Measurements from ENCODE around the gene ERF. TPM values are rescaled to one million over a fixed set of nuclear protein-coding genes. Genes with fewer than 3 reads are reported as not detected.
A peak's percentile ranks its signal among the peaks of the same experiment; 100 is the strongest.

The ERF gene
- total RNA-seq, 6 experiments from 2014 or later, result 74.7 to 87.8 (median 78.8) TPM

DNA sequence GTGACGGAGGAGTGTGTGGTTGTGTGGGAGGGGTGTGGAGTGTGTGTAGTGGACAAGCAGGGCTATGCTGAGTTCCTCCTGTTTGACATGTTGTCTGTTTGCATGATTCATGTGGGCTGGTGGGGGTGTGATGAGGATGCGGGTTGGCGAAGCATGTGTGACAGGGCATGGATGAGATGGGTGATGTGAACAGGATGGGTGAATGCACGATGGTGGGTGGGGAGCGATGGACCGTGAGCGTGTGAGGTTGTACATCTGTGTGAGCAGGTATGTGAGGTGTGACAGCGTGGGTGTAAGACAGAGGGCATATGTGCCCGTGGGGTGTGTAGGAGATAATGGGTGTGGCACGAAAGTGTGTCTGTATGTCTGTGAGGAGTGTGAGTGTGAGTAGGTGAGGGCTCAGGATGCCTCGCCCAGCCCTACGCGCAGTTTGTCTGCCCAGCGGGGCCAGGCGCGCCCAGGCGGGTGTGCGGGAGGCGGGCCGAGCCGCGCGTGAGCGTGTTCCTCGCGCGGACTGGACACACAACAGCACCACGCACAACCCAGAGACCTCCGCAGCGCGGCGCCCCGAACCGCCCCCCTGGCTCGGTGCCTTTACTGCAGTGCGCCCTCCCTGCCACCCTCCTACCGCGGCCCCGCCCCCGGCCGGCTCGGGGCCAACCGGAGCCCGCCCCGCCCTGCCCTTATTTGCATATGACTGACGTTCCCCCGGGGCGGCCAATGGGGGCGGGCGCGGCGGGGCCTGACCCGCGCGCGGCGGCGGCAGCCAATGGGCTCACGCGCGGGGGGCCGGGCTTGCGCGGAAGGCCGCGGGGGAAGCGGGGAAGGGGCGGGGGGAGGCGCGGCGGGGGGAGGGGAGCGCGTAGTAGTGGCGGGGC lies 28.5 kb upstream of the ERF start:
- Mint-ChIP-seq H3K4me1 (ENCODE audit: low read depth) (peaks cover 34% of the 10 kb centered on the region), H3K4me3 (no peak overlapping the region), H3K36me3 (ENCODE audit: low read depth) (peaks cover 3% of the 10 kb centered on the region; the same call in 1 of the 2 replicates), H3K27ac (no peak overlapping the region), H3K9me3 (no peaks in the 10 kb centered on the region), H3K27me3 (ENCODE audit: insufficient read depth) (peaks cover 5% of the 10 kb centered on the region)
- TF ChIP-seq CTCF (IDR thresholded peaks at IDR 0.05), result no peak
- DNase-seq, result peak; percentile 88

GRCh38 chr19:42282819-42283187 lies 27.9 kb upstream of the ERF start:
- Mint-ChIP-seq H3K4me1 (ENCODE audit: low read depth) (peaks cover 40% of the 10 kb centered on the region), H3K27me3 (ENCODE audit: insufficient read depth) (peaks cover 5% of the 10 kb centered on the region), H3K27ac (peak overlapping the region; percentile 91)

GRCh38 chr19:42281827-42282762 lies 27.2 kb upstream of the ERF start:
- peaks cover 46% of the 10 kb centered on the region for H3K4me1 Mint-ChIP-seq (ENCODE audit: low read depth)
- no peaks in the 10 kb centered on the region for H3K9me3 Mint-ChIP-seq
- peak overlapping the region; percentile 78 for H3K4me3 Mint-ChIP-seq
- peaks cover 6% of the 10 kb centered on the region; the same call in 1 of the 2 replicates for H3K36me3 Mint-ChIP-seq (ENCODE audit: low read depth)
- H3K27me3 Mint-ChIP-seq (ENCODE audit: insufficient read depth), result peaks cover 8% of the 10 kb centered on the region
- TF ChIP-seq CTCF (IDR thresholded peaks at IDR 0.05), result no peak
- peak overlapping the region; percentile 91 for H3K27ac Mint-ChIP-seq
- no peak for DNase-seq

More at GRCh38 chr19:42282819-42283187, 27.9 kb upstream of the ERF start:
- no peak overlapping the region for H3K4me3 Mint-ChIP-seq
- peaks cover 6% of the 10 kb centered on the region; the same call in 1 of the 2 replicates for H3K36me3 Mint-ChIP-seq (ENCODE audit: low read depth)
- no peaks in the 10 kb centered on the region for H3K9me3 Mint-ChIP-seq
- no peak for TF ChIP-seq CTCF (IDR thresholded peaks at IDR 0.05)
- no peak for DNase-seq

DNA sequence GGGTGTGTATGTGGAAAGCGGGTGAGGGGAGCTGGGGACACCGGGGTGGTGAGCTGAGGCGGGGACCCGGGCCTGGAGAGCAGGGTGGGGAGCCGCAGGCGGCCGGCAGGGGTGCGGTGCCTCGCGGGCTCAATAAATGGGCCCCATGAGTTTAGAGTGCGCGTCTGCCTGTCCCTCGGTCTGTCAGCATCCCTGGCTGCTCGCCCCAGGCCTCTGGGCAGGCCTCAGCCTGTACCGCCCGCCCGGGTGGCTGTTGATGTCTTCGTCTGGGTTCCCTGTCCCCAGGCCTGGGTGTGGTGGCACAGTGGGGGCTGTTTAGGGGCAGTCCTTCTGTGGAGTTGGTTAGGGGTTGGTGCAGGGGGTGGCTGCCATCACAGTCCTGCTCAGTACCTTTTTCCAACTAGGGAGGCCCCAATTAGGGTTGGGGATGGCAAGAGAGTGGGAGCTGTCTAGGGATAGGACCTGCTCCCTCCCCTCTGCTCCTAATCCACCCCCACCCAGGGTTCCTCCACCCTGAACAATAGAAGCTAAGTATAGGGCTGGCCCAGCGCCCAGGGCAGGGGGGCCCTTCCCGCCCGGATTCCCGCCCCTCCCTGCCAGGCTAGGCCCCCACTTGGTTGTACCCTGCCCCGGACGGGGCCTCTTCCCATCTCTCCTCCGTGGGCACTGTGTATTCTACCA lies 26.4 kb upstream of the ERF start:
- DNase-seq, result no peak
- peak overlapping the region; percentile 78 for H3K4me3 Mint-ChIP-seq
- no peaks in the 10 kb centered on the region for H3K9me3 Mint-ChIP-seq
- peak; percentile 33; the same call in 1 of the 2 replicates for TF ChIP-seq CTCF (IDR thresholded peaks at IDR 0.05)
- peaks cover 7% of the 10 kb centered on the region; the same call in 1 of the 2 replicates for H3K36me3 Mint-ChIP-seq (ENCODE audit: low read depth)
- H3K4me1 Mint-ChIP-seq (ENCODE audit: low read depth), result peaks cover 53% of the 10 kb centered on the region
- peaks cover 9% of the 10 kb centered on the region for H3K27me3 Mint-ChIP-seq (ENCODE audit: insufficient read depth)
- peak overlapping the region; percentile 91 for H3K27ac Mint-ChIP-seq

DNA sequence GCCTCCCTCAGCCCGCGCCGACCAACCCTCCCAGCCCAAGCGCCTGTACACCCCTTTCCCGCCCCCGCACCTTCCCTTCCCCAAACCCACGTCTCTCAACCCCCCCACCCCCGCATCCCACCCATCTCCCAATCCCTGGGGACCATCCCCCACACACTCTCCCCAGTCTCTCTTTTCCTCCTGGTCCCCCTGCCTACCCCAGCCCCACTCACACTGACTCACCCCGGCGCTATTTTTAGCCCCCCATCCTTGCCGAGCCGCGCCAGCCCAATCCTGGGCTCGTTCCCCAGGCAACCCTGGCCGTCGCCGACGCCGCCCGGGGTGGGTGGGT lies 25.9 kb upstream of the ERF start:
- H3K4me3 Mint-ChIP-seq, result peak overlapping the region; percentile 78

More for the DNA sequence above, 25.9 kb upstream of the ERF start:
- Mint-ChIP-seq H3K4me1 (ENCODE audit: low read depth) (peaks cover 53% of the 10 kb centered on the region), H3K27ac (peak overlapping the region; percentile 91; the same call in 1 of the 2 replicates), H3K27me3 (ENCODE audit: insufficient read depth) (peaks cover 9% of the 10 kb centered on the region), H3K9me3 (no peaks in the 10 kb centered on the region), H3K36me3 (ENCODE audit: low read depth) (peaks cover 12% of the 10 kb centered on the region; the same call in 1 of the 2 replicates)
- DNase-seq, result no peak
- no peak for TF ChIP-seq CTCF (IDR thresholded peaks at IDR 0.05)
